HPDE6-E6E7 (cell line): ENCODE results near the gene SDF2L1.
"Not testable (repeated sequence)": the region's sequence is repeated elsewhere in the genome, so short reads cannot be mapped to it uniquely, and the experiment has no call there.

Experiments
- DNase-seq: peaks from one replicate; pipeline ENCODE4 v3.0.0; 2011; ENCODE audit warnings: missing footprints; ENCODE audit errors: extremely low spot score

SDF2L1 gene

GRCh38 chr22:21661991-21662390 is 19.9 kb downstream of the SDF2L1 start:
- no peak for DNase-seq

GRCh38 chr22:21663738-21664137 is 21.6 kb downstream of the SDF2L1 start:
- DNase-seq, result no peak

- DNase-seq, result no peak
These were observed 23.1 kb downstream of the SDF2L1 start for GRCh38 chr22:21665047-21665851.

- DNase-seq, result no peak
These were observed 24.7 kb downstream of the SDF2L1 start for GRCh38 chr22:21666786-21667185.

- DNase-seq, result no peak
These were observed 26.9 kb downstream of the SDF2L1 start for GRCh38 chr22:21669026-21669425.

- DNase-seq, result no peak
These were observed 30.1 kb downstream of the SDF2L1 start for GRCh38 chr22:21672107-21672629.

GRCh38 chr22:21673534-21674321 is 31.6 kb downstream of the SDF2L1 start:
- DNase-seq, result no peak

- no peak for DNase-seq
These were observed 32.6 kb downstream of the SDF2L1 start for GRCh38 chr22:21674638-21675245.

GRCh38 chr22:21677606-21678443 is 35.7 kb downstream of the SDF2L1 start:
- DNase-seq, result no peak

- not testable (repeated sequence) for DNase-seq
These were observed 36.7 kb downstream of the SDF2L1 start for GRCh38 chr22:21678842-21679241.

- no peak for DNase-seq
These were observed 37.3 kb downstream of the SDF2L1 start for GRCh38 chr22:21679383-21679782.

GRCh38 chr22:21680830-21681565 is 38.9 kb downstream of the SDF2L1 start:
- DNase-seq, result no peak

GRCh38 chr22:21681566-21682370 is 39.7 kb downstream of the SDF2L1 start:
- no peak for DNase-seq

GRCh38 chr22:21682385-21683175 is 40.5 kb downstream of the SDF2L1 start:
- DNase-seq, result no peak

GRCh38 chr22:21683401-21683811 is 41.3 kb downstream of the SDF2L1 start:
- no peak for DNase-seq

GRCh38 chr22:21684492-21685163 is 42.5 kb downstream of the SDF2L1 start:
- DNase-seq, result no peak

GRCh38 chr22:21685164-21685513 is 43.0 kb downstream of the SDF2L1 start:
- DNase-seq, result no peak

- no peak for DNase-seq
These were observed 44.1 kb downstream of the SDF2L1 start for GRCh38 chr22:21686193-21686608.
